Panc1 (cell line): ENCODE results near the gene DCTN5. TPM values are rescaled to one million over a fixed set of nuclear protein-coding genes. Genes with fewer than 3 reads are reported as not detected.

ENCODE experiments used
- ATAC-seq: fragments of 200-7000 bp; cut with Tn5 transposase; 2 replicates; pipeline ENCODE4 v1.9.1; 2020; ENCODE audit warnings: mild to moderate bottlenecking, moderate library complexity
- BruUV-seq: library from RNA; stranded (reverse); fragments of 400-500 nt; replicated peaks from 2 replicates; lab custom pipeline; 2021; lab: Mats Ljungman, UMichigan
- CTCF ChIA-PET: fragments of 300-600 bp; sonication (Branson Sonifier 250); formaldehyde crosslinking; loops from one replicate; lab custom pipeline; 2022; ENCODE audit warnings: antibody characterized with exemption; lab: Charles Lee
- POLR2A ChIA-PET: fragments of 300-600 bp; sonication (Branson Sonifier 250); formaldehyde crosslinking; loops from one replicate; lab custom pipeline; 2022; ENCODE audit warnings: antibody characterized with exemption; lab: Charles Lee
- DNase-seq: peaks from one replicate; pipeline ENCODE4 v3.0.0-alpha.2; 2010; ENCODE audit warnings: low read depth, low spot score
- H3K27ac ChIP-seq: 2 replicates; pipeline ENCODE4 v1.5.1; 2011; ENCODE audit warnings: mild to moderate bottlenecking, low read length, inconsistent platforms
- H3K27me3 ChIP-seq: fragments of 200-500 bp; sonication (Bioruptor generic); 2 replicates; pipeline ENCODE4 v1.6.0; 2014; ENCODE audit warnings: low read length, inconsistent platforms; ENCODE audit not compliant: control insufficient read depth, insufficient read depth
- H3K36me3 ChIP-seq: fragments of 200-500 bp; sonication (Bioruptor generic); 2 replicates; pipeline ENCODE4 v1.5.1; 2014; ENCODE audit warnings: inconsistent platforms, mild to moderate bottlenecking, low read length, moderate library complexity; ENCODE audit not compliant: control insufficient read depth, insufficient read depth
- H3K4me1 ChIP-seq: 2 replicates; pipeline ENCODE4 v1.5.1; 2011; ENCODE audit warnings: inconsistent platforms, mild to moderate bottlenecking, low read length, moderate library complexity; ENCODE audit not compliant: control insufficient read depth, insufficient read depth
- H3K4me3 ChIP-seq, 2 experiments: 2 replicates each; pipeline ENCODE4 v1.5.1; 2011 to 2012; ENCODE audit warnings: low read depth in 2 of 2, low read length in 2 of 2, mild to moderate bottlenecking in 2 of 2, inconsistent platforms in 1 of 2, moderate library complexity in 1 of 2
- H3K9me3 ChIP-seq: fragments of 200-500 bp; sonication (Bioruptor generic); 2 replicates; pipeline ENCODE4 v1.5.1; 2014; ENCODE audit warnings: low read depth, mild to moderate bottlenecking, inconsistent platforms, low read length, moderate library complexity; ENCODE audit not compliant: control insufficient read depth, insufficient read depth
- POLR2AphosphoS5 ChIP-seq: IDR thresholded peaks from 2 replicates; pipeline ENCODE4 v1.6.1; 2012; ENCODE audit warnings: mild to moderate bottlenecking, low read depth, low read length, moderate library complexity
- SIN3A ChIP-seq: IDR thresholded peaks from 2 replicates; pipeline ENCODE4 v1.6.1; 2012; ENCODE audit warnings: low read depth, mild to moderate bottlenecking, low read length, moderate library complexity, borderline replicate concordance; ENCODE audit not compliant: insufficient read depth
- TCF7L2 ChIP-seq: IDR thresholded peaks from 2 replicates; pipeline ENCODE4 v1.6.1; 2011; ENCODE audit warnings: mild to moderate bottlenecking, low read depth, low read length, inconsistent platforms
- in situ Hi-C: cut with HindIII; loops from 2 replicates; pipeline ENCODE4 v1.10.0; 2016; ENCODE audit warnings: low sequenced_read_pairs, low pct_unique_long_range_greater_than_20kb
- intact Hi-C: fragments of 100-400 bp; cut with micrococcal nuclease; formaldehyde crosslinking; loops from one replicate; pipeline ENCODE4 v1.10.0; 2022; ENCODE audit not compliant: unreplicated experiment
- total RNA-seq: library from RNA; stranded (reverse); gene quantifications from one replicate; pipeline ENCODE4 v1.2.1, GENCODE V29; 2021; ENCODE audit not compliant: unreplicated experiment
- TF ChIP-seq, protein P1 (sequence below): fragments of 450-650 bp; IDR thresholded peaks from 2 replicates; pipeline ENCODE4 v1.5.1; 2017; ENCODE audit warnings: mild to moderate bottlenecking
- TF ChIP-seq, protein P2 (sequence below), 2 experiments: IDR thresholded peaks; 2 replicates each; pipeline ENCODE4 v1.6.1; 2011 to 2012; ENCODE audit warnings: low read depth in 2 of 2, control low read depth in 1 of 2, low read length in 1 of 2, mild to moderate bottlenecking in 1 of 2, moderate library complexity in 1 of 2; ENCODE audit not compliant: insufficient read depth in 1 of 2

DCTN5 gene
- total RNA-seq, 1 experiment from 2014 or later: 72.9 TPM

DNA sequence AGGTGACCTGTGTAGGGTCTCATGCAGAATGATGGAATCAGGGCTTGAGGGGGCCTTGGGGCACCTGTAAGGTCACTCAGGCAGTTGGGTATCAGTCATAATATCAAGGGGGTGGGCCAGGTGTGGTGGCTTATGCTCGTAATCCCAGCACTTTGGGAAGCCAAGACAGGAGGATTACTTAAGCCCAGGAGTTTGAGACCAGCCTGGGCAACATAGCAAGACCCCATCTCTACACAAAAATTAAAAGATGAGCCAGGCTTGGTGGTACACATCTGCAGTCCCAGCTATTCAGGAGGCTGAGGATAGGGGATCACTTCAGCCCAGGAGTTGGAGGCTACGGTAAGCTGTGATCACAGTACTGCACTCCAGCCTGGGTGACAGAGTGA lies 64.2 kb downstream of the DCTN5 start:
- ChIA-PET POLR2A (no interaction called here), CTCF (no interaction called here)
- TF ChIP-seq POLR2AphosphoS5: no peak
- TF ChIP-seq, protein P1, sequence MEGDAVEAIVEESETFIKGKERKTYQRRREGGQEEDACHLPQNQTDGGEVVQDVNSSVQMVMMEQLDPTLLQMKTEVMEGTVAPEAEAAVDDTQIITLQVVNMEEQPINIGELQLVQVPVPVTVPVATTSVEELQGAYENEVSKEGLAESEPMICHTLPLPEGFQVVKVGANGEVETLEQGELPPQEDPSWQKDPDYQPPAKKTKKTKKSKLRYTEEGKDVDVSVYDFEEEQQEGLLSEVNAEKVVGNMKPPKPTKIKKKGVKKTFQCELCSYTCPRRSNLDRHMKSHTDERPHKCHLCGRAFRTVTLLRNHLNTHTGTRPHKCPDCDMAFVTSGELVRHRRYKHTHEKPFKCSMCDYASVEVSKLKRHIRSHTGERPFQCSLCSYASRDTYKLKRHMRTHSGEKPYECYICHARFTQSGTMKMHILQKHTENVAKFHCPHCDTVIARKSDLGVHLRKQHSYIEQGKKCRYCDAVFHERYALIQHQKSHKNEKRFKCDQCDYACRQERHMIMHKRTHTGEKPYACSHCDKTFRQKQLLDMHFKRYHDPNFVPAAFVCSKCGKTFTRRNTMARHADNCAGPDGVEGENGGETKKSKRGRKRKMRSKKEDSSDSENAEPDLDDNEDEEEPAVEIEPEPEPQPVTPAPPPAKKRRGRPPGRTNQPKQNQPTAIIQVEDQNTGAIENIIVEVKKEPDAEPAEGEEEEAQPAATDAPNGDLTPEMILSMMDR: no peak
- TF ChIP-seq SIN3A: no peak
- no peak for TF ChIP-seq TCF7L2
- TF ChIP-seq, protein P2, sequence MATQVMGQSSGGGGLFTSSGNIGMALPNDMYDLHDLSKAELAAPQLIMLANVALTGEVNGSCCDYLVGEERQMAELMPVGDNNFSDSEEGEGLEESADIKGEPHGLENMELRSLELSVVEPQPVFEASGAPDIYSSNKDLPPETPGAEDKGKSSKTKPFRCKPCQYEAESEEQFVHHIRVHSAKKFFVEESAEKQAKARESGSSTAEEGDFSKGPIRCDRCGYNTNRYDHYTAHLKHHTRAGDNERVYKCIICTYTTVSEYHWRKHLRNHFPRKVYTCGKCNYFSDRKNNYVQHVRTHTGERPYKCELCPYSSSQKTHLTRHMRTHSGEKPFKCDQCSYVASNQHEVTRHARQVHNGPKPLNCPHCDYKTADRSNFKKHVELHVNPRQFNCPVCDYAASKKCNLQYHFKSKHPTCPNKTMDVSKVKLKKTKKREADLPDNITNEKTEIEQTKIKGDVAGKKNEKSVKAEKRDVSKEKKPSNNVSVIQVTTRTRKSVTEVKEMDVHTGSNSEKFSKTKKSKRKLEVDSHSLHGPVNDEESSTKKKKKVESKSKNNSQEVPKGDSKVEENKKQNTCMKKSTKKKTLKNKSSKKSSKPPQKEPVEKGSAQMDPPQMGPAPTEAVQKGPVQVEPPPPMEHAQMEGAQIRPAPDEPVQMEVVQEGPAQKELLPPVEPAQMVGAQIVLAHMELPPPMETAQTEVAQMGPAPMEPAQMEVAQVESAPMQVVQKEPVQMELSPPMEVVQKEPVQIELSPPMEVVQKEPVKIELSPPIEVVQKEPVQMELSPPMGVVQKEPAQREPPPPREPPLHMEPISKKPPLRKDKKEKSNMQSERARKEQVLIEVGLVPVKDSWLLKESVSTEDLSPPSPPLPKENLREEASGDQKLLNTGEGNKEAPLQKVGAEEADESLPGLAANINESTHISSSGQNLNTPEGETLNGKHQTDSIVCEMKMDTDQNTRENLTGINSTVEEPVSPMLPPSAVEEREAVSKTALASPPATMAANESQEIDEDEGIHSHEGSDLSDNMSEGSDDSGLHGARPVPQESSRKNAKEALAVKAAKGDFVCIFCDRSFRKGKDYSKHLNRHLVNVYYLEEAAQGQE (IDR thresholded peaks at IDR 0.05; ENCODE audit: insufficient read depth in 1 of 2, low read depth in 2 of 2, low read length in 1 of 2): no peak

DNA sequence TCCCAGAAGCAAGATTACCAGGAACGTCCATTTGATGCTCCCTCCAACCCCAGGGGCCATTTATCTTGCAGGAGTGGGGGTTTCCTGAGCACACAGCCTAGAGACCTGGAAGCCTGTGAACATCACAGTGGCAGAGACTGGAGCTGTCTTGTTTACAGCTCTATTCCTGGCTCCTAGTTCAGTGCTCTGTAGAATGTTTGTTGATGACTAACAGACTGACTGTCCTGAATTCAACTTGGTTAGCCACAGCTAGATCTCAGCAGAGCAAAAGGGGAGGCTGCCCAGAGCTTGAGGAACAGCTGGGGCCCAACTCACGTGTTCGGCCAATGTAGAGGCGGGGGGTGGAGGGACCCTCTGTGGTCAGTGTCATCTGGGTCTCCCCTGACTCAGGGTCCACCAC lies 65.2 kb downstream of the DCTN5 start:
- Histone ChIP-seq H3K4me3 (no peak overlapping the region), H3K27me3 (no peaks in the 10 kb centered on the region), H3K36me3 (no peaks in the 10 kb centered on the region), H3K4me1 (no peaks in the 10 kb centered on the region), H3K27ac (no peak overlapping the region), H3K9me3 (peaks cover 4% of the 10 kb centered on the region; the same call in 1 of the 2 replicates)
- ChIA-PET CTCF (no interaction called here), POLR2A (no interaction called here)
- TF ChIP-seq, protein P1: no peak
- TF ChIP-seq POLR2AphosphoS5: no peak
- TF ChIP-seq SIN3A: no peak
- no peak for TF ChIP-seq TCF7L2
- TF ChIP-seq, protein P2 (IDR thresholded peaks at IDR 0.05; ENCODE audit: insufficient read depth in 1 of 2, low read depth in 2 of 2, low read length in 1 of 2): no peak
- in situ Hi-C loops: no loop called here
- DNase-seq (no peak), ATAC-seq (no peak)
- no TSS peak for BruUV-seq
- intact Hi-C loops: no loop called here

More for the DNA sequence above, 64.2 kb downstream of the DCTN5 start:
- no peak overlapping the region for H3K4me3 ChIP-seq
- no peaks in the 10 kb centered on the region for H3K27me3 ChIP-seq
- DNase-seq (no peak), ATAC-seq (no peak)
- H3K27ac ChIP-seq: no peak overlapping the region
- H3K36me3 ChIP-seq: no peaks in the 10 kb centered on the region
- H3K4me1 ChIP-seq: no peaks in the 10 kb centered on the region
- intact Hi-C loops (no loop called here), in situ Hi-C loops (no loop called here)
- BruUV-seq: no TSS peak
- peaks cover 4% of the 10 kb centered on the region; the same call in 1 of the 2 replicates for H3K9me3 ChIP-seq
